Measurements from ENCODE around the gene PLEKHA6. TPM values are rescaled to one million over a fixed set of nuclear protein-coding genes. Genes with fewer than 3 reads are reported as not detected.

The PLEKHA6 gene
- total and polyA plus RNA-seq, 2 of the 8 experiments (the other 6 are each of a cell fraction or from before 2014, with no cell fraction given) = 4.8 to 20.2 TPM

DNA sequence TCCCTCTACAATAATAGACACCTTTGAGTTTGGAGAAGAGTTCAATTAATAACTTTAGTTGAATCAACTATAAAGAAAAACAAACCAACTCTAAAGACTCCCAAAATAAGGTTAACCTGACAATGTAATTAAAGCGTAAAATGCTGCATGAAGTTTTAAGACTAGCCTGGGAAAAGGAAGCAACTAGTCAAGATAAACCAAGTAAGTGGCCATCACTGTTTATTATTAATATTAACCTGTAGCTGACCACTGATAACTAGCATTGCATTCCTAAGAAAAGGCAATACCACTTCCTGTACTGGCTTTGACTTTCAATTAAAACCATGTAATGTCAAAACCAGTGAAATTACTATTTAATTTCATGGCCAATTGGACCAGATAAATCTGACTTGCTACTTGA lies 48.9 kb upstream of the PLEKHA6 start:
- no peaks in the 10 kb centered on the region for H3K9me3 ChIP-seq (ENCODE audit: insufficient read depth in 2 of 2, low read depth in 1 of 2, low read length in 1 of 2)
- peaks cover 2% of the 10 kb centered on the region; the same call in 1 of the 2 replicates for H3K79me1 ChIP-seq (ENCODE audit: low read depth, low read length)
- H4K20me1 ChIP-seq (replicated peaks in 1 of 2; ENCODE audit: control insufficient read depth in 1 of 2, insufficient read depth in 2 of 2, low read length in 2 of 2) = peaks cover 28 to 41% of the 10 kb centered on the region in 2 experiments
- no peak overlapping the region for H2AK5ac ChIP-seq (ENCODE audit: low read depth, low read length)
- TF ChIP-seq TAF7 (optimal IDR thresholded peaks at IDR 0.05; ENCODE audit: borderline replicate concordance, low read depth, low read length) (no peak), SP2 (IDR thresholded peaks at IDR 0.05; ENCODE audit: low read length) (no peak), POLR2AphosphoS5 (IDR thresholded peaks at IDR 0.05; ENCODE audit: low read depth, low read length) (no peak), SUZ12 (IDR thresholded peaks at IDR 0.05; ENCODE audit: low read length) (no peak), SP1 (IDR thresholded peaks at IDR 0.05; ENCODE audit: low read depth, low read length) (no peak), ASH2L (IDR thresholded peaks at IDR 0.05; ENCODE audit: low read length) (no peak), BRCA1 (IDR thresholded peaks at IDR 0.05; ENCODE audit: low read depth, low read length) (no peak), SAP30 (IDR thresholded peaks at IDR 0.05; ENCODE audit: insufficient read depth, insufficient replicate concordance, low read length) (no peak), RBBP5 (IDR thresholded peaks at IDR 0.05; ENCODE audit: borderline replicate concordance, low read depth, low read length) (no peak), TBP (IDR thresholded peaks at IDR 0.05; ENCODE audit: low read depth, low read length) (no peak), RAD21 (IDR thresholded peaks at IDR 0.05 in 1 of 2, conservative IDR thresholded peaks at IDR 0.05 in 1 of 2; ENCODE audit: low read depth in 2 of 2, low read length in 2 of 2) (no peak)
- no peak overlapping the region for H3K4ac ChIP-seq (replicated peaks; ENCODE audit: insufficient read length, low read depth, low read length)
- ChIA-PET POLR2A (ENCODE audit: partially characterized antibody) (interaction anchor here (1.0 to 4.5 kb wide), 7 partner anchors 9 to 154 kb away, joined by 3 to 30 read pairs (median 4); no protein-coding TSS in a partner anchor), CTCF (ENCODE audit: partially characterized antibody) (interaction anchor here (1.1 to 4.5 kb wide), 4 partner anchors 10 to 23 kb away, joined by 4 to 36 read pairs (median 4); no protein-coding TSS in a partner anchor)
- H3K4me1 ChIP-seq (replicated peaks in 1 of 4; ENCODE audit: control insufficient read depth in 3 of 4, insufficient read depth in 4 of 4, low read length in 3 of 4) = peaks cover 0 to 2% (median 0%) of the 10 kb centered on the region in 4 experiments; a peak in 3 of 7 replicates
- H3K4me3 ChIP-seq (ENCODE audit: extremely low read depth in 1 of 4, insufficient read depth in 2 of 4, low read depth in 3 of 4, low read length in 4 of 4) = peak overlapping the region; percentile 63 to 97 (median 95)
- H2BK120ac ChIP-seq (replicated peaks; ENCODE audit: low read depth, low read length) = no peak overlapping the region
- H3K9ac ChIP-seq (replicated peaks in 1 of 4; ENCODE audit: extremely low read depth in 1 of 4, low read depth in 3 of 4, low read length in 3 of 4) = no peak overlapping the region; a peak in 2 of 7 replicates
- no peak for FAIRE-seq
- H3K23ac ChIP-seq (ENCODE audit: insufficient read length) = no peak overlapping the region
- no peak overlapping the region for H2BK20ac ChIP-seq (ENCODE audit: low read length)
- no peak overlapping the region for H4K5ac ChIP-seq (ENCODE audit: insufficient read length, low read depth, low read length)
- no peak overlapping the region for H2AFZ ChIP-seq (ENCODE audit: low read length)
- H3K4me2 ChIP-seq (ENCODE audit: insufficient read depth in 1 of 2, low read depth in 2 of 2, low read length in 2 of 2) = peak overlapping the region; percentile 95 to 96
- no peaks in the 10 kb centered on the region for H3K27me3 ChIP-seq (replicated peaks in 1 of 4; ENCODE audit: control insufficient read depth in 3 of 4, extremely low read depth in 1 of 4, insufficient read depth in 3 of 4, low read length in 3 of 4)
- H4K91ac ChIP-seq (replicated peaks; ENCODE audit: insufficient read length, low read length) = no peak overlapping the region
- no peak overlapping the region for H3K56ac ChIP-seq (replicated peaks; ENCODE audit: insufficient read length, low read depth, low read length)
- H2BK5ac ChIP-seq (ENCODE audit: low read depth, low read length) = no peak overlapping the region
- 21% methylated on average over 1 of the region's 1 CpG; no CpG with 5 or more reads in 1 of the 2 experiments for WGBS, 2 experiments (ENCODE audit: extremely low coverage in 1 of 2, insufficient coverage in 1 of 2, insufficient read length in 1 of 2, insufficient replicate concordance in 2 of 2, low coverage in 1 of 2, low lambda C conversion rate in 2 of 2, missing lambda C conversion rate in 1 of 2)
- peaks cover 44 to 80% of the 10 kb centered on the region in 2 experiments for H3K79me2 ChIP-seq (ENCODE audit: control insufficient read depth in 1 of 2, insufficient read depth in 2 of 2, low read length in 2 of 2)
- no peak overlapping the region for H3K18ac ChIP-seq (ENCODE audit: extremely low read depth, low read length)
- no peak overlapping the region for H2BK12ac ChIP-seq (ENCODE audit: low read depth, low read length)
- H3K23me2 ChIP-seq (ENCODE audit: low read depth, low read length) = peaks cover 19% of the 10 kb centered on the region
- peaks cover 14 to 42% (median 18%) of the 10 kb centered on the region in 4 experiments for H3K36me3 ChIP-seq (ENCODE audit: control insufficient read depth in 2 of 4, insufficient read depth in 4 of 4, low read length in 3 of 4)
- no peak for DNase-seq (ENCODE audit: low read depth in 1 of 2, low spot score in 2 of 2)
- H3K14ac ChIP-seq (ENCODE audit: insufficient read length) = no peak overlapping the region
- no peak overlapping the region for H2BK15ac ChIP-seq (ENCODE audit: low read length)
- H3K27ac ChIP-seq (ENCODE audit: low read depth, low read length) = no peak overlapping the region
- no peak overlapping the region for H4K8ac ChIP-seq (ENCODE audit: extremely low read depth, insufficient read depth, low read length)
